Measurements from ENCODE around the gene AMPD1. TPM values are rescaled to one million over a fixed set of nuclear protein-coding genes. Genes with fewer than 3 reads are reported as not detected.

The AMPD1 gene
- total and polyA plus RNA-seq, 9 donors = 0.13 to 1.8 (median 0.18) TPM; not detected in 6

- no peak for DNase-seq
- H3K4me1 ChIP-seq (ENCODE audit: insufficient read depth) = no peaks in the 10 kb centered on the region
- intact Hi-C loops (cut with DNase I) = no loop called here
- TF ChIP-seq EP300 (IDR thresholded peaks at IDR 0.05) (no peak), CTCF (IDR thresholded peaks at IDR 0.05) (no peak), POLR2A (IDR thresholded peaks at IDR 0.05) (no peak)
- H3K27me3 ChIP-seq = no peaks in the 10 kb centered on the region
- H3K4me3 ChIP-seq = no peak overlapping the region
- no peaks in the 10 kb centered on the region for H3K9me3 ChIP-seq
- H3K27ac ChIP-seq = no peak overlapping the region
- no peaks in the 10 kb centered on the region for H3K36me3 ChIP-seq
Measured at GRCh38 chr1:114632427-114632826, 62.9 kb downstream of the AMPD1 start.

- 39 to 72% (median 69%) methylated on average over 2 of the region's 2 CpGs for WGBS, 3 donors
- no peak overlapping the region for H3K27ac ChIP-seq
- TF ChIP-seq EP300 (IDR thresholded peaks at IDR 0.05) (no peak), POLR2A (IDR thresholded peaks at IDR 0.05) (no peak), CTCF (IDR thresholded peaks at IDR 0.05) (no peak)
- no peak overlapping the region for H3K4me3 ChIP-seq
- DNase-seq = no peak
- no peaks in the 10 kb centered on the region for H3K36me3 ChIP-seq
- no peaks in the 10 kb centered on the region for H3K9me3 ChIP-seq
- no peaks in the 10 kb centered on the region for H3K27me3 ChIP-seq
- intact Hi-C loops (cut with DNase I) = no loop called here
- no peaks in the 10 kb centered on the region for H3K4me1 ChIP-seq (ENCODE audit: insufficient read depth)
Measured at GRCh38 chr1:114627107-114627506, 68.2 kb downstream of the AMPD1 start.

DNA sequence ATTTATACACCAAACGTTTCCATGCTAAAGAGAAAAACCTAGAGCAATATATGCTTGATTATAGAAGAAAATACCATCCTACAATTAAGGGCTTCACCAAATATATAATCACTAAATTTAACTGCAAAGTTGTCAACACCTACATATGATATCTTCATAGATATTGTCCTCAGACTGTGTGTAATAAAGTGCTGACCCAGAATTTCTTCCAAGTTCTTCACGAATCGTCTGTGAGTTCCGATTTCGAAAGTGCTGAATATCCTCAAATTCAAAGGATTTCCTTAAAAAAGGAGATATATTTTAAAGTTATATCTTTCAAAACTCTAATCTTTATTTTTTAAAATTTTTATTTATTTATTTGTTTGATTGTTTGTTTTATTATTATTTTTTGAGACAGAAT, 72.0 kb downstream of the AMPD1 start:
- Histone ChIP-seq H3K27me3 (no peaks in the 10 kb centered on the region), H3K27ac (no peak overlapping the region), H3K4me3 (no peak overlapping the region), H3K9me3 (no peaks in the 10 kb centered on the region), H3K4me1 (ENCODE audit: insufficient read depth) (no peaks in the 10 kb centered on the region), H3K36me3 (no peaks in the 10 kb centered on the region)
- 95 to 97% (median 96%) methylated on average over 5 of the region's 5 CpGs for WGBS, 3 donors
- intact Hi-C loops (cut with DNase I) = no loop called here
- TF ChIP-seq EP300 (IDR thresholded peaks at IDR 0.05) = no peak
- no peak for TF ChIP-seq POLR2A (IDR thresholded peaks at IDR 0.05)
- no peak for TF ChIP-seq CTCF (IDR thresholded peaks at IDR 0.05)
- DNase-seq = no peak

Small RNA genes within 50 kb of the gene (small RNA-seq; reads per million reads assigned to genes)
- gene RN7SL432P (not detected), gene RNY1P13 (not detected)

Other genes with a start within 250 kb of the AMPD1 start
- gene TRIM33, start 184.3 kb downstream of the AMPD1 start, total RNA-seq = 10 to 100 TPM; 31.2 to 49.6 (median 38.5) TPM
- gene TRIM33, start 184.3 kb downstream of the AMPD1 start, polyA plus RNA-seq = 10 to 100 TPM; 11.1 to 22.1 TPM
- gene BCAS2, start 113.9 kb downstream of the AMPD1 start, total RNA-seq = 10 to 100 TPM; 32.2 to 47.7 (median 40.2) TPM
- gene BCAS2, start 113.9 kb downstream of the AMPD1 start, polyA plus RNA-seq = 10 to 100 TPM; 32.1 to 36.4 TPM
- gene DENND2C, start 25.5 kb downstream of the AMPD1 start, total RNA-seq = 1 to 10 TPM; 2.2 to 3.6 (median 2.6) TPM
- gene DENND2C, start 25.5 kb downstream of the AMPD1 start, polyA plus RNA-seq = 1 to 10 TPM; 1.5 to 2.9 TPM
- gene NRAS, start 21.2 kb upstream of the AMPD1 start, total RNA-seq = 10 to 100 TPM; 12.9 to 21.7 (median 16.4) TPM
- gene NRAS, start 21.2 kb upstream of the AMPD1 start, polyA plus RNA-seq = 10 to 100 TPM in 1 of 2 donors, 1 to 10 TPM in 1; 8.7 to 17.8 TPM
- gene CSDE1, start 62.4 kb upstream of the AMPD1 start, total RNA-seq = 100 to 1,000 TPM; 357 to 752 (median 558) TPM
- 100 to 1,000 TPM; 225 to 458 TPM for gene CSDE1, start 62.4 kb upstream of the AMPD1 start, polyA plus RNA-seq
- 10 to 100 TPM; 22.8 to 41.8 (median 31.4) TPM for gene SIKE1, start 85.1 kb upstream of the AMPD1 start, total RNA-seq
- 10 to 100 TPM; 12.4 to 15.3 TPM for gene SIKE1, start 85.1 kb upstream of the AMPD1 start, polyA plus RNA-seq
- not detected for gene SYCP1, start 159.3 kb upstream of the AMPD1 start, total RNA-seq
- under 1 TPM in 1 of 2 donors, not detected in 1; 0.13 TPM for gene SYCP1, start 159.3 kb upstream of the AMPD1 start, polyA plus RNA-seq

Data from ovary (tissue), 9 donors.